Stimulated activated CD4-positive, alpha-beta T cell treated with anti-CD3 and anti-CD28 coated beads, TNF-alpha, amount 100 ng/mL, for 48 hours (primary cell): ENCODE measurements around the gene PTGES3L.
"Not testable (repeated sequence)": the region's sequence is repeated elsewhere in the genome, so short reads cannot be mapped to it uniquely, and the experiment has no call there.

Experiments
- DNase-seq, 3 donors: peaks; one replicate each; pipeline ENCODE4 v3.0.0-alpha.2; 2020; ENCODE audit warnings: low read depth in 3 of 3

Gene PTGES3L

DNA sequence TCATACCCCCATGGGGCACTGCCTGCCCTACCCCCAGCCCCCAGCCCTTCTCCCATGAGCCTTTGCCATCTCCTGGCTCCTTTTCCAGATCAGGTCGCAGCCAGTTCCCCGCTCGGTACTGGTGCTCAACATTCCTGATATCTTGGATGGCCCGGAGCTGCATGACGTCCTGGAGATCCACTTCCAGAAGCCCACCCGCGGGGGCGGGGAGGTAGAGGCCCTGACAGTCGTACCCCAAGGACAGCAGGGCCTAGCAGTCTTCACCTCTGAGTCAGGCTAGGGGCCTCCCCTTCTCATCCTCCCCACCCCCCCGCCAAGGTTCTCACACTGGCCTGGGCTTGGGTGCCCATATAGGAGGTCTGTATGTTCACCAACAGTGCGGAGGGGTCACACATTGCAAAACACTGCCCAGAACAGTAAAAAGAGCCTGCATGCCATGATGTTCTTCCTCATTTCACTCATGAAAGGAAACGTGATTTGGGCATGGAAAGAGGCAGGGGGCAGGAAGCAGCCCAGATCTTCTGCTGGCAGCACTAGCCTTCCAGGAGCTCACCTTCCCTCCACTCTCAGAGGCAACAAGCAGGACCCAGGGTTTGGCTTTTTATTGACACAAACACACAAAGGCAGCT is 34.3 kb upstream of the PTGES3L start:
- DNase-seq: no peak

DNA sequence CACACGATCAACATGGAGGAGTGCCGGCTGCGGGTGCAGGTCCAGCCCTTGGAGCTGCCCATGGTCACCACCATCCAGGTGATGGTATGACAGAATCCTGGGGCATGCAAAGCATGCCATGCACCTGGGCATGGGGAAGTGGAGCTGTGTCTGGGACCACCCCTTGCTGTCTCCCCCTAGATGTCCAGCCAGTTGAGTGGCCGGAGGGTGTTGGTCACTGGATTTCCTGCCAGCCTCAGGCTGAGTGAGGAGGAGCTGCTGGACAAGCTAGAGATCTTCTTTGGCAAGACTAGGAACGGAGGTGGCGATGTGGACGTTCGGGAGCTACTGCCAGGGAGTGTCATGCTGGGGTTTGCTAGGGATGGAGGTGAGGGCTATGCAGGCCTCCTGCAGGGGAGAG is 33.4 kb upstream of the PTGES3L start:
- DNase-seq: no peak

DNA sequence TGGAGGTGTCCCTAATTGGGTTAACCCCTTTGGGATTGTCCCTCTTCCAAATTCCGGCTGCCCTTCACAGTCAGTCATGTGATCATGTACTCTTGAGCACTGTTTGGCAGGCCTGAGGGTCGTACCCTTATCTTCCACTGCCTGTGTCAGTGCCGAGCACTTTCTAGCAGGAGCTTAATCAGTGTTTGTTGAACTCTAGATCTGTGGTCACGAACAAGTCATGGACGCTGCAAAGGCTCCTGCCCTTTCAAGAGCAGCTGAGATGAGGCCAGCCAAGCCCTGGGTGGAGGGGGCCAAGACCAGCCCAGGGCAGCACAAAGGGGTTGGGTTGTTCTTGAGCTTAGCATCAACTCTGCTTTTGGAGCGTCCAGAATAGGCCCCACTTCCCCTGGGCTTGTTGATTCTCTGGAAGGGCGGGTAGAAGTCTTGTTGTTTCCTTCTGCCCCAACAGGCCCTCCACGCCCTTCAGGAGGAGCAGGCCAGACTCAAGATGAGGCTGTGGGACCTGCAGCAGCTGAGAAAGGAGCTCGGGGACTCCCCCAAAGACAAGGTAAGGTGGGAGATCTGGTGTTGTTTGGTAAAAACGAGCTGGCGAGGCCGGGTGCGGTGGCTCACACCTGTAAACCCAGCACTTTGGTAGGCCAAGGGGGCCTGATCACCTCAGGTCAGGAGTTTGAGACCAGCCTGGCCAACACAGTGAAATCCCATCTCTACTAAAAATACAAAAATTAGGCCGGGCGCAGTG is 32.0 kb upstream of the PTGES3L start:
- no peak for DNase-seq

DNA sequence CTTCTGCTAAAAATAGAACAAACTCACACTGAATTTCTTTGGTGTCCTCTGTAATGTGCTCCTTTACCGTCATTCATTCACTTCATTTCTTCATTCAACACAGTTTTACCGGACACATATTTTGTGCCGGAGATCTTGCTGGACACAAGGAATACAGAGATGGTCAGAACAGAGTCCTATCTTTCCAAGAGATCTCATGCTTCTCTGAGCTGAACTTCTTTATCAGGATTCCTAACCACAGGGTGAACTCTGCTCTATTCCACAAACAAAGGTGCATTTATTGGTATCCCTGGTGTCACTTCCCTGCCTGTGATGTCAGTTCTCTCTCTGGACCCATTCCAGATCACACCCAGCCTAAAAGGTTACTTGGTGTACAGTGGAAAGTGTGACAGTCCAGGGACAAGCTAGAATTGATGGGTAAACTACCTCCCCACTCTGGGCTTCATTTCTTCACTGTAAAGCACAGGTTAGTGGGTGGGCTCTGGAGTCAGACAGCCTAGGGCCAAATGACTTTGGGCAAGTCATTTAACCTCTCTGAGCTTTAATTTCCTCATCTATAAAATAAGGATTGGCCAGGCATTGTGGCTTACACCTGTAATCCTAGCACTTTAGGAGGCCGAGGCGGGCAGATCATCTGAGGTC is 30.9 kb upstream of the PTGES3L start:
- no peak for DNase-seq

DNA sequence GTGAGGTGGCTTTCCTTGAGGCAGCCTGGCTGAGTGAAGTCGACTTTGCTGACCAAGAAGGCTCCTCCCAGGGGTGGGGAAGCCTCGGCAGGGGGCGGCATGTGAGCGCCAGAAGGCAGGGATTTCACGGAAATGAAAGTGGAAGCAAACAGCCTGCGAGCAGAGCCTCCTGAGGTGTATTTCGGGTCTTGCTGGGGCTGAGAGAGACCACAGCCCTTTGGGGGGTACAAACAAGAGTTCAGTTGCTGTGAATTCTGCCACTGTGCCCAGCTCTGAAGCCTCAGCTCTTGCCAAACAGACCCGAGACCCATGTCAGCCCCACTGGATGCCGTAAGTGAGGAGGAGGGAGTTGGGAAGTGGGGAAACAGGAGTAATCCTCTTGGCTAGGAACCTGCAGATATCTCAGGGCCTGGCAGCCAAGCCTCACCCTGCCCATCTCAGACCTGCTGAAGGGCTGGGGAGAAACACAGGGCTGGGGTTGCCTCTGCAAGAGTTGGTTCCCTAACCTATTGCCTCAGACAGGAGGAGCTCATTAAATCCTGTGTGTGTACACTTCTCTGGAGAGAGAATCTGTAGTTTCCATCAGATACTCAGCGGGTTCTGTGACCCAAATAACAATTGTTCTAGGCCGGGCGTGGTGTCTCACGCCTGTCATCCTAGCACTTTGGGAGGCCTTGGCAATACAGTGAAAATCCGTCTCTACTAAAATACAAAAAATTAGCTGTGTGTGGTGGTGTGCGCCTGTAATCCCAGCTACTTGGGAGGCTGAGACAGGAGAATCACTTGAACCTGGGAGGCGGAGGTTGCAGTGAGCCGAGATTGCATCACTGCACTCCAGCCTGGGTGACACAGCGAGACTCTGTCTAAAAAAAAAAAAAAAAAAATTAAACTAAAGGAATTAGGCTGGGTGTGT is 27.0 kb upstream of the PTGES3L start, which contains the start of gene IFI35:
Gene IFI35, plus strand, starts transcription at position 146 of the 913 bp plus-strand sequence. Its CDS starts 164 bp downstream, at position 310.
- peak; percentile 75 to 79 (median 76) for DNase-seq

DNA sequence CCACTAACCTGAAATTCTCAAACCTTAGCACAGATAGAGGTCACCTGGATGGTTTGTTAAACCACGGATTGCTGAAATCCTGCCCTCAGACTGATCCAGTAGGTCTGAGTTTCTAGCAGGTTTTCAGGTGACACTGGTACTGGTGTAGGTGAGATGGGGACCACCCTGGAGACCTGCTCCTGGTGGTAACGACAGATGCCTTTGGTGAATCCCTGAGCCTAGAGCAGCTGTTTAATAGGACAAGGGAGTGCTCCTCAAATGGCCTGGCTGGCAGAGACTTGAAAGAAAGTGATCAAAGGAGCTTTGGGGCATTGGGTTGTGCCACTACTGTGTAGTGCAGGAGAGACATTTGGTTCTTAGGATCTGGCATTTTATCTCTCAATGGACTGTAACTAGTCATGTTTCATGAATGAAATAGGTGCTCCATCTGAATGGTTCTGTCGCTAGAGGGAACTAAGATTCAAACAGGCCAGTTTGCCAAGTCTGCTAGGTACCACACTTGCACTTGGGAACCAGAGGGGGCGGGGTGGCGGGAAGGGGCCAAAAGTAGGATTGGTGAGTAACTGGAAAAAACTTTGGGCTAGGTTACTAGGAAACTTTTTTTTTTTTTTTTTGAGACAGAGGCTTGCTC is 23.8 kb upstream of the PTGES3L start:
- no peak for DNase-seq

DNA sequence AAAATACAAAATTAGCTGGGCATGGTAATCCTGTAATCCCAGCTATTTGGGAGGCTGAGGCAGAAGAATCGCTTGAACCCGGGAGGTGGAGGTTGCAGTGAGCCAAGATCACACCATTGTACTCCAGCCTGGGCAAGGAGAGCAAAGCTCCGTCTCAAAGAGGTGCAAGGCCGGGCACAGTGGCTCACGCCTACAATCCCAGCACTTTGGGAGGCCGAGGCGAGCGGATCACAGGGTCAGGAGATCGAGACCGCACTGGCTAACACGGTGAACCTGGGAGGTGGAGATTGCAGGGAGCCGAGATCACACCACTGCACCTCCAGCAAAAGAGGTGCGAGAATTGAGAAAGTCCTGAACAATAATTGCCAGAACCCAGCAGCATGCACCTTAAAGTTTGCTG is 21.0 kb upstream of the PTGES3L start:
- DNase-seq: not testable (repeated sequence)

DNA sequence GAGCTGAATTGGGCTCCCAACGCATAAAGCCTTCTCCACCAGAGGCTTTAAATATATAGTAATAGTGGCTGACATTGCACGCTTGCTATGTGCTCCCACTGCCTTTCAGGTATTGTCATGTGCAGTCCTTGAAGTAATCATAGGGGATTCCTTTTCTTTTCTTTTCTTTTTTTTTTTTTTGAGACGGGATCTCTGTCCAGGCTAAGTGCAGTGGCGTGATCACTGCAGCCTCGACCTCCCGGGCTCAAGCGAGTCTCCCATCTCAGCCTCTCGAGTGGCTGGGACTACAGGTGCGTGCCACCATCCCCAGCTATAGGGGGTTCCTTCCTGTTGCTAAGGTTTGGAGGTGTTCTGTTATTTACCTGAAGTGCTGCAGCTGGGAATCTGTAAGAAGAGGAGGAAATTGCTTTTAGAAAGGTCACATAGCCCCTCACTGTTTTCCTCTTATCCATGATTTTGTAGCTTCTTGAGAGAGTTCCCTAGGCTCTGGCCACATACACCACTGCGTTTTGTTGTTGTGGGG is 19.2 kb upstream of the PTGES3L start:
- no peak for DNase-seq

DNA sequence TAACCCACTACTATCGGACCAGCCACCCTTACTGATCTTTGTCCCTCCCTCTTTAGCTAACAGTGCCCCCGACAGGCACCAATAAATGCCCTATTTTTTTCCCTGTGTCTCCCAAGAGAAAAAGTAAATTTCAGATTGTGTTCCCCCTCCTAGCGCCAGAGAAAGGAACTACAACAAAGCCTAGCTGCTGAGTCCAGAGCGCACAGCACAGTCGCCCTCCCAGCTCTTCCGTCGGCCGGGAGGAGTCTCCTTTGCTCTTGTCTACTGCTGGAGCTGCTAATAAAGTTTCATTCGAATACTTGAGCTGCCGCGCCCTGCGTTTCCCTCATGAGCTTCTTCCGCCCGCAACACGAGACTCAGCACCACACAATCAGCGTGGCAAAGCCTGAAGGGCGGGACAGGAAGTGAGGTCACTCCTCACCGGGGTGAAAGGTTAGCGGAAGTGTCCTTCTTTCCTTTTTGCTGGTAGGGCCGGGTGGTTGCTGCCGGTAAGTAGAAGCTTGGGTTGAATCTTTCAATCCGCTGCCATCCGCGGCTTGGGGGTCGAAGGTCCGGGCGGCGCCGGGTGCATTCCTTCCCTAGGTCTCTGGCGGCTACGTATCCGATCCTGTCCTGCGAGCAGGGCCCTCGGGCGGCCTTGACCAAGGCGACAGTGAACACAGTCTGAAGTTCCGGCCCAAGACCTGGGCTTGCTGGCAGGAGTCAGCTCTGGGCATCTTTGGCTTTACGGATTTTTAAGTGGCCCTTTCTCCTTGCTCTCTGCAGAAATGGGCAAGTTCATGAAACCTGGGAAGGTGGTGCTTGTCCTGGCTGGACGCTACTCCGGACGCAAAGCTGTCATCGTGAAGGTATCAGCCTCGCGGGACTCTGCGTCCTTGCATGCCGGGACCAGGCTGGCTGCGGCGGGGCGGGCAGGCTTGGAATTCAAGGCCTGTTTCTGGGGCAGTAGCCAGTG is 18.4 kb upstream of the PTGES3L start, which contains the start of gene RPL27:
Gene RPL27, plus strand, starts transcription at position 436 of the 955 bp plus-strand sequence. Its CDS starts 332 bp downstream, at position 768.
- peak; percentile 91 to 95 (median 91) for DNase-seq

DNA sequence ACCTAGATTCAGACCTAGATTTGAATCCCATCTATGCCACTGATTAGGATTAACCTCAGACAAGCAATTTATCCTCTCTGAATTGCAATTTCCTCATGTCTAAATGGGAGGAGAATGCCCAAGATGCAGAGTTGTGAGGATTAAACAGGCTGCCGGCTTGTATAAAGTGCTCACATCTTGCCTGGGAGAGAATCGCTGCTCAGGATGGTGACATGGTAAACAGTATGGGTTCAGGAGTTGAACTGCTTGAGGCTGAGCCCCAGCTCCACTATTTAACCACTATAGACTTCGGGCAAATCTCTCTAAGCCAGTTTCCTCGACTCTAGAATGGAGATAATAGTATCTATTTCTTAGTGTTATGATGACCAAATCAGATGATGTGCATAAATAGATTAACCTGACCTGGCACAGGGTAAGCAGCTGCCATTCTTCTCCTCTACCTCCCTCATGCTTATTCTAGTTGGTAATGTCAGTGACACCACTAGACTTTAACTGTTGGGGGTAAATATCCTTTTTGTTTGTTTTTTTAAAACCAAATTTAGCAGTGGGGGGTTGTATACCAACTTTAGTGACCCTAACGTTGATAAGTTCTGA is 17.6 kb upstream of the PTGES3L start:
- DNase-seq: no peak

DNA sequence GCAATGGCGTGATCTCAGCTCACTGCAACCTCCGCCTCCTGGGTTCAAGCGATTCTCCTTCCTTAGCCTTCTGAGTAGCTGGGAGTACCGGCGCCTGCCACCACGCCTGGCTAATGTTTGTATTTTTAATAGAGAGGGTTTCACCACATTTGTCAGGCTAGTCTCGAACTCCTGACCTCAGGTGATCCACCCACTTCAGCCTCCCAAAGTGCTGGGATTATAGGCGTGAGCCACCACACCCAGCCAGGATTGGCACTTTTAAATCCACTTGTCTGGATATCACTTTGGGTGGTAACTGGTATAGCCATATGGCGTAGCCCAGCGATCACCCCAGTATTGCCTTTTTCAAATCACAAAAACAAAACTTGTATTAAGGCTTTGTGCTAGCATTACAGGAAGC is 14.0 kb upstream of the PTGES3L start:
- not testable (repeated sequence) for DNase-seq

DNA sequence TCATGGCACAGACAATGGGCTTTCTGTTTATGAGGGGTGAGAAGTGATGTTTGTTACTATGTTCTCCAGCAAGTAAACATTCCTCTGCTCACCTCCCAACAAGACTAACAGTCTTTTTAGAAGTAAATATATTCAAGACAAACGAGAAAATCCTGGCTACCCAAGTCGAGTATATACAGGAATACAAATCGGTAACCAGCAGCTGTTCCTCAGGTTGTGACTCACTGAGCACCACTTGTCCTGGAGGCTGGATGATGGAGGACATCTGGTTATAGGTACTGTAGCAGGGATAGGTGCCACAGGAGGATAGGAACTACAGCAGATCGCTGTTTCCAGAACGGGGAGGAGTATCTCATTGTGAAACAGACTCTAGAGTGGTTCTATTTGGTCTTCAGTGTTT is 13.0 kb upstream of the PTGES3L start:
- no peak for DNase-seq

DNA sequence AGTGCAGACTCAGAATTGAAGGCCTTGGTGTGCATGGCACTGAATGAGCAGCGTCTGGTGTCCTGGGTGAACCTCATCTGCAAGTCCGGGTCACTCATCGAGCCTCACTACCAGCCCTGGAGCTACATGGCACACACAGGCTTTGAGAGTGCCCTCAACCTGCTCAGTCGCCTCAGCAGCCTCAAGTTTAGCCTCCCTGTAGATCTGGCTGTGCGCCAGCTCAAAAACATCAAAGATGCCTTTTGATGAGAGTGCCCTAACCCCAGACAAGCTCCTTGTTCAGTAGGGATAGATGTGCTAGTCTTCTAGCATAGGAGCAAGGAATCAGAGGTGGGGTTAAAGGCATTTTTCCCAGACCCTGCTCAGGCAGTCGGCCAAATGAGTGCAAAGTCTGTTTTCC is 11.6 kb upstream of the PTGES3L start:
- no peak for DNase-seq

DNA sequence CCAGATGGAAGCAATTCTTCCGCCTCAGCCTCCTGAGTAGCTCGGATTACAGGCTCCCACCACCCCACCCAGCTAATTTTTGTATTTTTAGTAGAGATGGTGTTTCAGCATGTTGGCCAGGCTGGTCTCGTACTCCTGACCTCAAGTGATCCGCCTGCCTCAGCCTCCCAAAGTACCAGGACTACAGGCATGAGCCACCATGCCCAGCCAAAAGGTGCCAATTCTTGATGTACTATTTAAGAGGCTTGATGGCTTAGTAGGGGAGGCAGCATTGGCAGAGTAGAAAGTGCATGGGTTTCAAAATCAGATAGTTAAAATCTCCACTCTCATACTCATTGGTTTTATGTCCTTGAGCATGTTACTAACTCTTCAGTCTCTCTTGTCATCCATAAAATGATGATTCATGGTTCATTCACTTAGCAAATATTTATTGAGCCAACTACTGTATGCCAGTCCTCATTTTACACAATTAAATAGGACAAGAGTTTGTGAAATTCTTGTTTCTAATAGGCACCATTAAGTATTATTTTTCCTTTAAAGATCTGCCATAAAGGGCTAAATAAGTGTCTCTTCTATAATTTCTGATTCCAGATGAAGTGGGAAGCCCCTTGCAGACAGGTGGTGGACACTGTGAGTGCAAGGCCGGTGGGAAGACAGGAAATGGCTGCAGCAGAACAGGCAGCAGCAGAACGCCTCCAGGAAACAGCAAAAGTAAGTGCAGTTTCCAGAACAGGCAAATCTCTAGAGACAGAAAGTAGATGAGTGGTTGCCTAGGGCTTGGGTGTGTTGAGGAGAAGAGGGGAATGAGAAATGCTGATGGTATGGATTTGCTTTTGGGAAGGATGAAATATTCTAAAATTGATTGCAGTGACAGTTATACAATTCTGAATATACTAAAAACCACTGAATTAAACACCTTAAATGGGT is 10.1 kb upstream of the PTGES3L start:
- no peak for DNase-seq

DNA sequence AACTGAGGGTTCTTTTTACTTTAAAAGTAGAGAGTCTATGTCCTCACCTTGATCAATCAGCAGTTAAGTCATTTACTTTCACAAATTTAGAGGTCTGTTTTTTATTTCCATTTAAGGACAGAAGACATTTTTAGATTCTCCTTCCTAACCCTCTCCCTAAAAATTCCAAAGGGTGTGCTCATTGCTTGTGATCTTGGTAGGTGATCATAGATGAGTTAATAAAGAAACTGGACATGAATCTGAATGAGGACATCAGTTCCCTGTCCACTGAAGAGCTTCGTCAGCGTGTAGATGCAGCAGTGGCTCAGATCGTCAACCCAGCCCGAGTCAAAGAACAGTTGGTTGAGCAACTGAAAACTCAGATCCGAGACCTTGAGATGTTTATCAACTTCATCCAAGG is 9.3 kb upstream of the PTGES3L start:
- DNase-seq: no peak

DNA sequence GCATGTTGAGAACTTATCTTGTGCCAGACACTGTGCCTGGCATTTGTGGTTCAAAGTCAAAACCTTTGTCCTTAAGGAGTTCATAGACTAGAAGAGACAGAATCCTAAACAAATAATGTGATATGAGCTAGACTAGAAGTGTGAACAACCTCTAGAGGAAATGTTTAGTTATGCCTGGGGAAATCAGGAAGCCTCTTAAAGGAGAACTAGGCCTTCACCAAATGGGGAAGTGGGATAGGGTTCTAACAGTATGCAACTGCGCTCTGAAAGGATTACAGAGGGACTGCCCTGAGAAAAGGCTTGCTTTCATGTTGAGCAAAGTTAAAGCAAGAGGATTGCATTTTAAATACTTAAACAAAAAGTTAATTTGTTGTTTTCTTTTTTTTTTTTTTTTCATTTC is 5.3 kb upstream of the PTGES3L start:
- no peak for DNase-seq

DNA sequence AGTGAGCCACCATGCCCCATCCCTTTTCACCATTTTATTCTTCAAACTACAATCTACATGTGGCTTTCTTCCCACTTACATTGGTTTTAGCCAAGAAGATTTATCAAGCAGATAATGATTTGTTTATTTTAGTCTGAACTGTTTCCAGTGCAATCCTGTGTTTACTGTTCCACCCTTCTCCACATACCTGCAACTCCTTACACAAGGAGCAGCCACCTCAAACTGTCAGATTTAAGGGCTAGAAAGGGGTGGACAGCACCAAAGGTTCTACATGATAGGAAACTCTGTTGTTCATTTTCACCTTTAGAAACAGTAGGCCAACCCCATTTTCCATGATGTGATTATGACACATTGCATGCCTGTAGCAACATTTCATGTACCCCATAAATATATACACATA is 2.4 kb upstream of the PTGES3L start:
- no peak for DNase-seq

DNA sequence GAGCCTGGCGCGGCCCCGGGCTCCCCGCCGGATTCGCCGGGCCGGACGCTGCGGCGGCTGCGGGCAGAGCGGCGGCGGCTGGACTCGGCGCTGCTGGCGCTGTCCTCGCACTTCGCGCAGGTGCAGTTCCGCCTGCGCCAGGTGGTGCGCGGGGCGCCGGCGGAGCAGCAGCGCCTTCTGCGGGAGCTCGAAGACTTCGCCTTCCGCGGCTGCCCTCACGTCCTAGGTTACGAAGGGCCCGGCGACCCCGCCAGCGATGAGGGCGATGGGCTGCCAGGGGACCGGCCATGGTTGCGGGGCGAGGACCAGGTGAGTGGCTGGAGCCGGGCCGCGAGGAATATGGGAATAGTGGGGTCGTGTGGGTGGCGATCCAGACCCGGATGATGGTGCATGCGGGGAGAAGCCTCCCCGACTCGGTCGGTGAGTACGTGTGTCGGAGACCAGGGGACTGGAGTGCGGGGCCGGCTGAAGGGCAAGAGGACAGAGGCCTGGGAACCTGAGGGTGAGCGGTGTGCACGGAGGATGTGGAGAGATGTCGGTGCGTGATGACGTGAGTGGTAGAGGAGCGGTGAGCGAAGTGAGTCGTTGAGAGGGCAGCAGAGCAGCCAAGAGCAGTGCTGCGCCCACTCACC is 1.0 kb upstream of the PTGES3L start:
- DNase-seq: peak in 2 of 3 donors; percentile 57 to 63
